NK-92 (cell line): ENCODE results near the gene PCGF3.
"Not testable (repeated sequence)": the region's sequence is repeated elsewhere in the genome, so short reads cannot be mapped to it uniquely, and the experiment has no call there.

Experiments used
- DNase-seq: peaks from one replicate; lab custom pipeline; 2025; ENCODE audit not compliant: unreplicated experiment; lab: John Stamatoyannopoulos, UW

The PCGF3 gene

GRCh38 chr4:682490-683172, 23.0 kb upstream of the PCGF3 start:
- no peak for DNase-seq

- DNase-seq: no peak
These were observed 22.3 kb upstream of the PCGF3 start for GRCh38 chr4:683247-683897.

GRCh38 chr4:683982-684622, 21.5 kb upstream of the PCGF3 start:
- no peak for DNase-seq

GRCh38 chr4:684623-685327, 20.9 kb upstream of the PCGF3 start:
- no peak for DNase-seq

GRCh38 chr4:685679-686412, 19.8 kb upstream of the PCGF3 start:
- DNase-seq: no peak

- DNase-seq: no peak
These were observed 19.1 kb upstream of the PCGF3 start for GRCh38 chr4:686413-687040.

GRCh38 chr4:687048-687970, 18.3 kb upstream of the PCGF3 start:
- DNase-seq: no peak

- DNase-seq: no peak
These were observed 17.4 kb upstream of the PCGF3 start for GRCh38 chr4:687971-688853.

- DNase-seq: no peak
These were observed 16.6 kb upstream of the PCGF3 start, which contains the start of gene SLC49A3 for GRCh38 chr4:688854-689681. TSS of gene SLC49A3 (minus strand) at chr4:689151. CDS start at chr4:689127, 24 bp downstream.

GRCh38 chr4:689723-690122, 15.9 kb upstream of the PCGF3 start:
- DNase-seq: no peak

- DNase-seq: no peak
These were observed 12.7 kb upstream of the PCGF3 start for GRCh38 chr4:692771-693554.

GRCh38 chr4:694341-694940, 11.2 kb upstream of the PCGF3 start:
- DNase-seq: not testable (repeated sequence)

GRCh38 chr4:699816-700580, 5.6 kb upstream of the PCGF3 start:
- DNase-seq: no peak

- no peak for DNase-seq
These were observed 4.9 kb upstream of the PCGF3 start for GRCh38 chr4:700587-701264.

GRCh38 chr4:702618-703048, 3.0 kb upstream of the PCGF3 start:
- DNase-seq: no peak
